ENCODE data around the gene LDLRAD2. TPM values are rescaled to one million over a fixed set of nuclear protein-coding genes. Genes with fewer than 3 reads are reported as not detected.

The LDLRAD2 gene
- total RNA-seq, 1 donor from 2014 or later = 0.14 TPM

- peaks cover 3% of the 10 kb centered on the region for H4K20me1 ChIP-seq (ENCODE audit: insufficient read depth, low read length)
- Mint-ChIP-seq H3K27ac (ENCODE audit: unreplicated experiment) (no peak overlapping the region), H3K4me1 (ENCODE audit: low read depth, unreplicated experiment) (peaks cover 20% of the 10 kb centered on the region), H3K36me3 (ENCODE audit: low read depth, unreplicated experiment) (peaks cover 2% of the 10 kb centered on the region), H3K9me3 (ENCODE audit: unreplicated experiment) (peaks cover 3% of the 10 kb centered on the region), H3K27me3 (ENCODE audit: low read depth, unreplicated experiment) (peaks cover 16% of the 10 kb centered on the region), H3K4me3 (ENCODE audit: unreplicated experiment) (no peak overlapping the region)
- DNase-seq (ENCODE audit: low read depth) (no peak), FAIRE-seq (no peak)
- no peak overlapping the region for H3K27ac ChIP-seq (ENCODE audit: low read depth, low read length)
- no peak overlapping the region for H3K4me2 ChIP-seq (ENCODE audit: low read length)
- H3K36me3 ChIP-seq (ENCODE audit: insufficient read depth, low read length) = no peaks in the 10 kb centered on the region
- H3K79me2 ChIP-seq (ENCODE audit: insufficient read depth, low read length) = no peaks in the 10 kb centered on the region
- no peak overlapping the region for H3K4me3 ChIP-seq (ENCODE audit: insufficient read depth, low read depth, low read length)
- no peaks in the 10 kb centered on the region for H3K9me3 ChIP-seq (ENCODE audit: insufficient read depth, low read depth, low read length)
- no peak overlapping the region for H3K9ac ChIP-seq (ENCODE audit: low read length)
- TF ChIP-seq CTCF (IDR thresholded peaks at IDR 0.05; ENCODE audit: insufficient read depth, low read depth, low read length) (no peak), EZH2 (IDR thresholded peaks at IDR 0.05; ENCODE audit: insufficient read depth, low read length) (no peak)
- H3K27me3 ChIP-seq (ENCODE audit: insufficient read depth, low read length) = no peaks in the 10 kb centered on the region
- H2AFZ ChIP-seq (ENCODE audit: low read depth, low read length) = no peak overlapping the region
- H3K4me1 ChIP-seq (ENCODE audit: insufficient read depth, low read length) = peaks cover 11% of the 10 kb centered on the region
These were observed 1.5 kb downstream of the LDLRAD2 start for GRCh38 chr1:21813542-21813941.

- peak overlapping the region; percentile 40 for H3K4me3 Mint-ChIP-seq (ENCODE audit: unreplicated experiment)
- H3K27ac Mint-ChIP-seq (ENCODE audit: unreplicated experiment) = no peak overlapping the region
These were observed 2.3 kb downstream of the LDLRAD2 start for GRCh38 chr1:21814241-21814918.

More at GRCh38 chr1:21814241-21814918, 2.3 kb downstream of the LDLRAD2 start:
- H3K79me2 ChIP-seq (ENCODE audit: insufficient read depth, low read length) = no peaks in the 10 kb centered on the region
- peak overlapping the region; percentile 73 for H2AFZ ChIP-seq (ENCODE audit: low read depth, low read length)
- peaks cover 16% of the 10 kb centered on the region for H3K27me3 Mint-ChIP-seq (ENCODE audit: low read depth, unreplicated experiment)
- FAIRE-seq (no peak), DNase-seq (ENCODE audit: low read depth) (no peak)
- TF ChIP-seq EZH2 (IDR thresholded peaks at IDR 0.05; ENCODE audit: insufficient read depth, low read length) = no peak
- peak; percentile 17 for TF ChIP-seq CTCF (IDR thresholded peaks at IDR 0.05; ENCODE audit: insufficient read depth, low read depth, low read length)
- H3K9me3 ChIP-seq (ENCODE audit: insufficient read depth, low read depth, low read length) = no peaks in the 10 kb centered on the region
- peaks cover 21% of the 10 kb centered on the region for H3K4me1 Mint-ChIP-seq (ENCODE audit: low read depth, unreplicated experiment)
- H3K36me3 Mint-ChIP-seq (ENCODE audit: low read depth, unreplicated experiment) = peaks cover 2% of the 10 kb centered on the region
- H3K4me2 ChIP-seq (ENCODE audit: low read length) = peak overlapping the region; percentile 80
- peaks cover 3% of the 10 kb centered on the region for H4K20me1 ChIP-seq (ENCODE audit: insufficient read depth, low read length)
- H3K4me1 ChIP-seq (ENCODE audit: insufficient read depth, low read length) = peaks cover 11% of the 10 kb centered on the region
- no peak overlapping the region for H3K27ac ChIP-seq (ENCODE audit: low read depth, low read length)
- H3K36me3 ChIP-seq (ENCODE audit: insufficient read depth, low read length) = no peaks in the 10 kb centered on the region
- peak overlapping the region; percentile 53 for H3K9ac ChIP-seq (ENCODE audit: low read length)
- no peaks in the 10 kb centered on the region for H3K27me3 ChIP-seq (ENCODE audit: insufficient read depth, low read length)
- H3K9me3 Mint-ChIP-seq (ENCODE audit: unreplicated experiment) = peaks cover 3% of the 10 kb centered on the region
- peak overlapping the region; percentile 36 for H3K4me3 ChIP-seq (ENCODE audit: insufficient read depth, low read depth, low read length)
